H1 (cell line): ENCODE data around the gene EZH2. TPM values are rescaled to one million over a fixed set of nuclear protein-coding genes. Genes with fewer than 3 reads are reported as not detected.

Experiments
- CTCF ChIA-PET: fragments of 300-600 bp; sonication (Branson Sonifier 250); formaldehyde crosslinking; loops from one replicate; lab custom pipeline; 2021; ENCODE audit not compliant: partially characterized antibody; lab: Charles Lee
- POLR2A ChIA-PET: fragments of 300-600 bp; sonication (Branson Sonifier 250); formaldehyde crosslinking; loops from one replicate; lab custom pipeline; 2021; ENCODE audit warnings: inconsistent platforms; ENCODE audit not compliant: partially characterized antibody; lab: Charles Lee
- DNase-seq, 2 experiments: peaks; one replicate each; pipeline versions ENCODE4 v3.0.0 to v3.0.0-alpha.2; 2010 to 2022; ENCODE audit warnings: low spot score in 2 of 2, low read depth in 1 of 2, mixed read lengths in 1 of 2
- FAIRE-seq: peaks from 2 replicates; lab custom pipeline; 2011; peaks lifted over from hg19 to GRCh38; lab: Jason Lieb, UNC
- H2AFZ ChIP-seq: 2 replicates; pipeline ENCODE4 v1.8.1; 2012; ENCODE audit warnings: low read length, inconsistent platforms
- H2AK5ac ChIP-seq: 2 replicates; pipeline ENCODE4 v1.6.1; 2013; ENCODE audit warnings: low read depth, low read length
- H2BK120ac ChIP-seq: replicated peaks from 2 replicates; pipeline ENCODE3; 2013; ENCODE audit warnings: low read depth, low read length, inconsistent platforms
- H2BK12ac ChIP-seq: 2 replicates; pipeline ENCODE4 v1.6.1; 2013; ENCODE audit warnings: low read depth, low read length
- H2BK15ac ChIP-seq: 2 replicates; pipeline ENCODE4 v1.6.1; 2013; ENCODE audit warnings: low read length
- H2BK20ac ChIP-seq: 2 replicates; pipeline ENCODE4 v1.6.1; 2013; ENCODE audit warnings: low read length
- H2BK5ac ChIP-seq: 2 replicates; pipeline ENCODE4 v1.6.1; 2013; ENCODE audit warnings: low read depth, low read length
- H3K14ac ChIP-seq: 2 replicates; pipeline ENCODE4 v1.6.1; 2013; ENCODE audit warnings: inconsistent platforms; ENCODE audit not compliant: insufficient read length
- H3K18ac ChIP-seq: 2 replicates; pipeline ENCODE4 v1.6.1; 2013; ENCODE audit warnings: low read length; ENCODE audit errors: extremely low read depth
- H3K23ac ChIP-seq: 2 replicates; pipeline ENCODE4 v1.6.1; 2013; ENCODE audit warnings: inconsistent platforms; ENCODE audit not compliant: insufficient read length
- H3K23me2 ChIP-seq: 2 replicates; pipeline ENCODE4 v1.6.1; 2013; ENCODE audit warnings: low read depth, low read length
- H3K27ac ChIP-seq: 2 replicates; pipeline ENCODE4 v1.6.1; 2011; ENCODE audit warnings: low read depth, low read length, inconsistent platforms
- H3K27me3 ChIP-seq, 4 experiments: replicated peaks in 1 of 4; 1 replicate in 1 of 4; 2 replicates in 3 of 4; pipeline versions ENCODE4 v1.6.1 to v1.8.1; 2011 to 2013; ENCODE audit warnings: low read length in 3 of 4, mild to moderate bottlenecking in 3 of 4, inconsistent platforms in 2 of 4, mixed read lengths in 2 of 4, moderate library complexity in 1 of 4; ENCODE audit not compliant: control insufficient read depth in 3 of 4, insufficient read depth in 3 of 4; ENCODE audit errors: extremely low read depth in 1 of 4
- H3K36me3 ChIP-seq, 4 experiments: 2 replicates each; pipeline versions ENCODE4 v1.6.1 to v1.8.1; 2011 to 2013; ENCODE audit warnings: mild to moderate bottlenecking in 4 of 4, low read length in 3 of 4, moderate library complexity in 2 of 4, control low read depth in 1 of 4, inconsistent platforms in 1 of 4; ENCODE audit not compliant: insufficient read depth in 4 of 4, control insufficient read depth in 2 of 4
- H3K4ac ChIP-seq: replicated peaks from 2 replicates; pipeline ENCODE3; 2013; ENCODE audit warnings: low read length, low read depth, mixed read lengths, inconsistent platforms; ENCODE audit not compliant: insufficient read length
- H3K4me1 ChIP-seq, 4 experiments: replicated peaks in 1 of 4; 1 replicate in 1 of 4; 2 replicates in 3 of 4; pipeline versions ENCODE4 v1.6.1 to v1.8.1; 2011 to 2013; ENCODE audit warnings: low read length in 3 of 4, inconsistent platforms in 2 of 4, mixed read lengths in 1 of 4; ENCODE audit not compliant: insufficient read depth in 4 of 4, control insufficient read depth in 3 of 4
- H3K4me2 ChIP-seq, 2 experiments: 2 replicates each; pipeline versions ENCODE4 v1.6.1 to v1.8.1; 2011 to 2013; ENCODE audit warnings: low read depth in 2 of 2, low read length in 2 of 2, control low read depth in 1 of 2, inconsistent platforms in 1 of 2, mild to moderate bottlenecking in 1 of 2; ENCODE audit not compliant: insufficient read depth in 1 of 2
- H3K4me3 ChIP-seq, 4 experiments: fragments of 200-600, 300-600 bp in 1 of 4; sonication (generic), shearing (Covaris generic), sonication (Bioruptor Twin) in 1 of 4; 2 replicates each; pipeline versions ENCODE4 v1.5.1 to v1.8.1; 2011 to 2016; ENCODE audit warnings: low read length in 4 of 4, low read depth in 3 of 4, control low read depth in 2 of 4, inconsistent platforms in 2 of 4, mild to moderate bottlenecking in 2 of 4, mixed read lengths in 1 of 4, moderate library complexity in 1 of 4; ENCODE audit not compliant: insufficient read depth in 2 of 4; ENCODE audit errors: extremely low read depth in 1 of 4
- H3K56ac ChIP-seq: replicated peaks from 2 replicates; pipeline ENCODE3; 2013; ENCODE audit warnings: low read depth, mild to moderate bottlenecking, mixed read lengths, low read length, inconsistent platforms; ENCODE audit not compliant: insufficient read length
- H3K79me1 ChIP-seq: 2 replicates; pipeline ENCODE4 v1.6.1; 2013; ENCODE audit warnings: low read depth, low read length, control low read depth
- H3K79me2 ChIP-seq, 2 experiments: 2 replicates each; pipeline versions ENCODE4 v1.6.1 to v1.8.1; 2012 to 2013; ENCODE audit warnings: low read length in 2 of 2, mild to moderate bottlenecking in 2 of 2, inconsistent platforms in 1 of 2; ENCODE audit not compliant: insufficient read depth in 2 of 2, control insufficient read depth in 1 of 2
- H3K9ac ChIP-seq, 4 experiments: replicated peaks in 1 of 4; 1 replicate in 1 of 4; 2 replicates in 3 of 4; pipeline versions ENCODE4 v1.6.1 to v1.8.1; 2011 to 2013; ENCODE audit warnings: low read depth in 3 of 4, low read length in 3 of 4, control low read depth in 2 of 4, mild to moderate bottlenecking in 2 of 4, moderate library complexity in 2 of 4, inconsistent platforms in 1 of 4; ENCODE audit errors: extremely low read depth in 1 of 4
- H3K9me3 ChIP-seq, 2 experiments: 2 replicates each; pipeline versions ENCODE4 v1.6.1 to v1.8.1; 2012 to 2013; ENCODE audit warnings: mild to moderate bottlenecking in 2 of 2, moderate library complexity in 2 of 2, control low read depth in 1 of 2, inconsistent platforms in 1 of 2, low read depth in 1 of 2, low read length in 1 of 2, mixed read lengths in 1 of 2; ENCODE audit not compliant: insufficient read depth in 2 of 2
- H4K20me1 ChIP-seq, 2 experiments: replicated peaks in 1 of 2; 2 replicates each; pipeline versions ENCODE3 to v1.8.1; 2011 to 2013; ENCODE audit warnings: inconsistent platforms in 2 of 2, low read length in 2 of 2, mild to moderate bottlenecking in 1 of 2; ENCODE audit not compliant: insufficient read depth in 2 of 2, control insufficient read depth in 1 of 2
- H4K5ac ChIP-seq: 2 replicates; pipeline ENCODE4 v1.6.1; 2013; ENCODE audit warnings: low read length, low read depth, mixed read lengths, inconsistent platforms; ENCODE audit not compliant: insufficient read length
- H4K8ac ChIP-seq: 2 replicates; pipeline ENCODE4 v1.8.0; 2013; ENCODE audit warnings: mild to moderate bottlenecking, moderate library complexity, low read length, inconsistent platforms; ENCODE audit not compliant: insufficient read depth; ENCODE audit errors: extremely low read depth
- H4K91ac ChIP-seq: replicated peaks from 2 replicates; pipeline ENCODE3; 2013; ENCODE audit warnings: low read length, mixed read lengths, inconsistent platforms; ENCODE audit not compliant: insufficient read length
- BACH1 ChIP-seq: IDR thresholded peaks from 2 replicates; pipeline ENCODE4 v1.6.1; 2012; ENCODE audit warnings: low read length, improper control_type of control experiment
- CBX5 ChIP-seq: fragments of 300-800, 300-1000 bp; sonication (generic); IDR thresholded peaks from 2 replicates; pipeline ENCODE4 v1.7.1; 2016; ENCODE audit warnings: antibody characterized with exemption, low read length, low read depth
- CEBPB ChIP-seq: IDR thresholded peaks from 2 replicates; pipeline ENCODE4 v1.6.1; 2012; ENCODE audit warnings: low read depth, low read length
- CTBP2 ChIP-seq: IDR thresholded peaks from 2 replicates; pipeline ENCODE4 v1.7.0; 2011; ENCODE audit warnings: borderline replicate concordance, mild to moderate bottlenecking, moderate library complexity, mixed read lengths, low read length; ENCODE audit not compliant: insufficient read depth, insufficient read length
- FOSL1 ChIP-seq: IDR thresholded peaks from 2 replicates; pipeline ENCODE4 v1.6.1; 2011; ENCODE audit warnings: mild to moderate bottlenecking, low read depth, low read length, moderate library complexity; ENCODE audit not compliant: insufficient read depth
- GABPA ChIP-seq: IDR thresholded peaks from 2 replicates; pipeline ENCODE4 v1.6.1; 2011; ENCODE audit warnings: mild to moderate bottlenecking, low read length, moderate library complexity, borderline replicate concordance; ENCODE audit not compliant: insufficient read depth
- GTF2F1 ChIP-seq: IDR thresholded peaks from 2 replicates; pipeline ENCODE4 v1.6.1; 2012; ENCODE audit warnings: low read depth, low read length, improper control_type of control experiment, borderline replicate concordance
- KDM4A ChIP-seq: IDR thresholded peaks from one replicate; pipeline ENCODE4 v1.7.1; 2012; ENCODE audit warnings: low read depth, mild to moderate bottlenecking, moderate library complexity, low read length, inconsistent platforms; ENCODE audit not compliant: severe bottlenecking
- POU5F1 ChIP-seq: IDR thresholded peaks from 2 replicates; pipeline ENCODE4 v1.6.1; 2011; ENCODE audit warnings: low read depth, mild to moderate bottlenecking, low read length, moderate library complexity
- WGBS, 2 experiments: shearing (Covaris generic) in 1 of 2; methylation state at CpG; one replicate each; pipeline versions ENCODE4 v1.1.6 to v1.1.7; 2013 to 2015; ENCODE audit warnings: low lambda C conversion rate in 2 of 2, mixed read lengths in 2 of 2, inconsistent platforms in 1 of 2, low coverage in 1 of 2, missing lambda C conversion rate in 1 of 2; ENCODE audit not compliant: insufficient replicate concordance in 2 of 2, insufficient coverage in 1 of 2, insufficient read length in 1 of 2; ENCODE audit errors: extremely low coverage in 1 of 2, missing lambda C conversion rate in 1 of 2; 5-methylcytosine and 5-hydroxymethylcytosine counted together
- polyA plus RNA-seq, 7 experiments: library from polyadenylated mRNA; depleted of rRNA in 3 of 7; stranded (reverse) in 5 of 7; unstranded in 2 of 7; fragments of >200 nt in 5 of 7; fragments of 200-250 nt in 2 of 7; gene quantifications; 1 replicate in 5 of 7; 2 replicates in 1 of 7; 4 replicates in 1 of 7; pipeline versions ENCODE4 v1.2.1 to v1.2.3, GENCODE V29; 2011 to 2013; ENCODE audit warnings: missing spikeins in 2 of 7, mixed read lengths in 2 of 7
- total RNA-seq: library from RNA; stranded (reverse); fragmentation: NEBNext Ultra II Directional; extraction: Animal tissue kit (Norgen Biotek cat#: 25700); gene quantifications from 2 replicates; pipeline ENCODE4 v1.2.1, GENCODE V29; 2021
- TF ChIP-seq, protein P1 (sequence below): IDR thresholded peaks from 2 replicates; pipeline ENCODE4 v1.6.1; 2011; ENCODE audit warnings: low read length, improper control_type of control experiment
- TF ChIP-seq, protein P2 (sequence below): IDR thresholded peaks from 2 replicates; pipeline ENCODE4 v1.6.1; 2012; ENCODE audit warnings: inconsistent platforms

EZH2 gene
- total and polyA plus RNA-seq, 2 of the 8 experiments (the other 6 are each of a cell fraction or from before 2014, with no cell fraction given) = 28.9 to 49.0 TPM

DNA sequence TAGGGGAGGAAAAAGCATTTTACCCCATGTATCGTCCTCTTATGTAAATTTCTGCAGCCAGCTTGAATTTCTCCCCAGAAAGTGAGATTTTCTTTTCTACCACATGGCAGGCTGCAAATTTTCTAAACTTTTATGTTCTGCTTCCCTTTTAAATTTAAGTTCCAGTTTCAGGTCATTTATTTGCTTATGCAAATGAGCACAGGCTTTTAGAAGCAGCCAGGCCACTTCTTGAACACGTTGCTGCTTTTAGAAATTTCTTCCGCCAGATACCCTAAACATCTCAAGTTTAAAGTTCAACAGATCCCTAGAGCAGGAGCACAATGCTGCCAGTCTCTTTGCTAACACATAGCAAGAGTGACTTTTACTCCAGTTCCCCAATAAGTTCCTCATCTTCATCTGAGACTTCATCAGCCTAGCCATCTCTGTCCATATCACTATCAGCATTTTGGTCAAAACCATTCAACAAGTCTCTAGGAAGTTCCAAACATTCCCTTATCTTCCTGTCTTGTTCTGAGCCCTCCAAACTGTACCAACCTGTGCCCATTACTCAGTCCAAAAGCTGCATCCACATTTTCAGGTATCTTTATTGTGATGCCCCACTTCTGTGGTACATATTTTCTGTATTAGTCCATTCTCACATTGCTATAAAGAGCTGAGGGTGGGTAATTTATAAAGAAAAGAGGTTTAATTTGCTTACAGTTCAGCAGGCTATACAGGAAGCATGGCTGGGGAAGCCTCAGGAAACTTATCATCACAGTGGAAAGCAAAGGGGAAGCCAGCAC lies 16.3 kb downstream of the EZH2 start:
- no peak overlapping the region for H3K56ac ChIP-seq
- no peak overlapping the region for H3K4me2 ChIP-seq
- 97% methylated on average over 3 of the region's 3 CpGs; no CpG with 5 or more reads in 1 of the 2 experiments for WGBS, 2 experiments
- TF ChIP-seq KDM4A = no peak
- no peak for TF ChIP-seq CEBPB
- no peak for TF ChIP-seq BACH1
- TF ChIP-seq, protein P1, sequence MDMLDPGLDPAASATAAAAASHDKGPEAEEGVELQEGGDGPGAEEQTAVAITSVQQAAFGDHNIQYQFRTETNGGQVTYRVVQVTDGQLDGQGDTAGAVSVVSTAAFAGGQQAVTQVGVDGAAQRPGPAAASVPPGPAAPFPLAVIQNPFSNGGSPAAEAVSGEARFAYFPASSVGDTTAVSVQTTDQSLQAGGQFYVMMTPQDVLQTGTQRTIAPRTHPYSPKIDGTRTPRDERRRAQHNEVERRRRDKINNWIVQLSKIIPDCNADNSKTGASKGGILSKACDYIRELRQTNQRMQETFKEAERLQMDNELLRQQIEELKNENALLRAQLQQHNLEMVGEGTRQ = no peak
- TF ChIP-seq, protein P2, sequence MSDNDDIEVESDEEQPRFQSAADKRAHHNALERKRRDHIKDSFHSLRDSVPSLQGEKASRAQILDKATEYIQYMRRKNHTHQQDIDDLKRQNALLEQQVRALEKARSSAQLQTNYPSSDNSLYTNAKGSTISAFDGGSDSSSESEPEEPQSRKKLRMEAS = no peak
- no peak for TF ChIP-seq POU5F1
- TF ChIP-seq CBX5 = no peak
- TF ChIP-seq FOSL1 = no peak
- TF ChIP-seq CTBP2 = no peak
- no peak for TF ChIP-seq GABPA
- TF ChIP-seq GTF2F1 = no peak

More for the DNA sequence above, 16.3 kb downstream of the EZH2 start:
- H3K9ac ChIP-seq = no peak overlapping the region
- FAIRE-seq (no peak), DNase-seq (no peak)
- H2AFZ ChIP-seq = no peak overlapping the region
- no peak overlapping the region for H2BK15ac ChIP-seq
- H2AK5ac ChIP-seq = no peak overlapping the region
- H3K4me3 ChIP-seq = no peak overlapping the region
- no peak overlapping the region for H2BK120ac ChIP-seq
- no peak overlapping the region for H3K23ac ChIP-seq
- no peak overlapping the region for H3K18ac ChIP-seq
- no peak overlapping the region for H3K14ac ChIP-seq
- H3K4ac ChIP-seq = no peak overlapping the region
- H3K27ac ChIP-seq = no peak overlapping the region
- no peak overlapping the region for H2BK5ac ChIP-seq
- no peaks in the 10 kb centered on the region for H3K27me3 ChIP-seq
- peaks cover 6 to 9% of the 10 kb centered on the region in 2 experiments for H4K20me1 ChIP-seq
- peaks cover 16 to 99% of the 10 kb centered on the region in 2 experiments for H3K79me2 ChIP-seq
- no peak overlapping the region for H2BK20ac ChIP-seq
- H4K8ac ChIP-seq = no peak overlapping the region
- CTCF ChIA-PET = interaction anchor here (1.3 kb wide), 1 partner anchor 12 kb away, joined by 4 read pairs; no protein-coding TSS in a partner anchor
- peaks cover 0 to 8% (median 0%) of the 10 kb centered on the region in 4 experiments; a peak in 1 of 7 replicates for H3K4me1 ChIP-seq
- H3K36me3 ChIP-seq = no peaks in the 10 kb centered on the region; a peak in 1 of 8 replicates
- no peak overlapping the region for H4K5ac ChIP-seq
- no peak overlapping the region for H2BK12ac ChIP-seq
- no peaks in the 10 kb centered on the region for H3K23me2 ChIP-seq
- peaks cover 0 to 9% of the 10 kb centered on the region in 2 experiments; a peak in 1 of 4 replicates for H3K9me3 ChIP-seq
- POLR2A ChIA-PET = no interaction called here
- no peak overlapping the region for H4K91ac ChIP-seq
- H3K79me1 ChIP-seq = 0 out of 2 replicates have a peak, but pooled peaks cover 2% of the 10 kb centered on the region
